Mucosa of rectum (tissue), 2 donors: ENCODE results near the gene TSKU.

ENCODE experiments used
- H3K27ac ChIP-seq, 2 donors: one replicate each; pipeline ENCODE4 v1.7.0; 2013; ENCODE audit warnings: inconsistent platforms in 2 of 2, low read depth in 2 of 2, low read length in 2 of 2
- H3K27me3 ChIP-seq, 2 donors: one replicate each; pipeline ENCODE4 v1.7.0; 2013; ENCODE audit warnings: low read length in 2 of 2; ENCODE audit not compliant: control insufficient read depth in 2 of 2, insufficient read depth in 2 of 2
- H3K36me3 ChIP-seq, 2 donors: one replicate each; pipeline ENCODE4 v1.7.0; 2013; ENCODE audit warnings: low read length in 2 of 2; ENCODE audit not compliant: control insufficient read depth in 2 of 2, insufficient read depth in 2 of 2
- H3K4me1 ChIP-seq, 2 donors: one replicate each; pipeline ENCODE4 v1.7.0; 2013; ENCODE audit warnings: low read length in 2 of 2, mild to moderate bottlenecking in 1 of 2; ENCODE audit not compliant: control insufficient read depth in 2 of 2, insufficient read depth in 2 of 2
- H3K4me3 ChIP-seq, 2 donors: one replicate each; pipeline ENCODE4 v1.7.0; 2013; ENCODE audit warnings: low read length in 2 of 2
- H3K9ac ChIP-seq, 2 donors: one replicate each; pipeline ENCODE4 v1.7.0; 2013; ENCODE audit warnings: low read length in 2 of 2, low read depth in 1 of 2, mild to moderate bottlenecking in 1 of 2
- H3K9me3 ChIP-seq, 2 donors: one replicate each; pipeline ENCODE4 v1.7.0; 2013; ENCODE audit warnings: low read length in 2 of 2; ENCODE audit not compliant: control insufficient read depth in 2 of 2
- donor health status: healthy.
- donor health status: Normal muscosa, but diverticular disease.

The TSKU gene

DNA sequence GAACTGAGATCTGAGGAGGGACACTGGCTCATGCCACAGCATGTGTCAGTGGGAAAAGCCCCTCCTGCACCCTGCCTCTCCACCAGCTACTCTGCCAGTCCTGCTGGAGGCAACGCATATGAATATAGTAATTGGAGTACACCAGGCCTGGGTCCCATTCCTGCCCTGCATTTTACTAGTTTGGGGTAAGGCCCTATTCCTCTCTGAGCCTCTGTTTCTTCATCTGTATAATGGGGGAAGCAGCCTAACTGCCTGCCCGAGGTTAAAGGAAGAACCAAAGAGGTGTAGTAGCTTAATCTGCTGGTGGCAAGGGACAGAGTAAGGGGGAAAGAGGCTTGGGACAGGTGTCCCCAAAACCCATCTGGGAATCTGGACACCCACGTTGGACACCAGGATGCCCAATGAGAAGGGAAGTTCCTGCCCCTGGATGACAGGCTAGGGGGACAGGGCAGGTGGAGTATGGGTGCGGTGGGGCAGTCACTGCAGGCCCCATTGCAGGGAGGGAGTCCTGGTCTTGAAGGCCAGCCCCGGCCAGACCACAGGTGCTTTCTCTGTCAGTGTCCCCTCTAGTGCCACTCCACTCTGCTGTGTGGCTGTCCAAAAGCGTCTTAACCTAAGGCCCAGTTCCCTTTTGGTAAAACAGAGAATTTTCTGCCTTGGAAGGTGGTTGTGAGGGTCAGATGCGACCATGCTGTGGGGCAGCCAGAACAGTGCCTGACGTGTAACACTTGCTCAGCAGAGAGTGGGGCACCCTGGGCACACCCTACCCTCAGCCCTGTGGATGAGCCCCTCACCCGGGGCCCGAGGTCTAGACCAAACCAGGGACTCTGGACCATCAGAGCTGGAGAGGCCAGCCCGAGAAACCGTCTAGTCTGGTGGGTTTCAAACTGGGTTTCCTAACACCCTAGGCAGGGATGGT lies 11.5 kb downstream of the TSKU start:
- Histone ChIP-seq H3K4me1 (peaks cover 25 to 35% of the 10 kb centered on the region in 2 donors), H3K27ac (no peak overlapping the region), H3K9me3 (no peaks in the 10 kb centered on the region), H3K27me3 (no peaks in the 10 kb centered on the region), H3K36me3 (peaks cover 12 to 15% of the 10 kb centered on the region in 2 donors), H3K4me3 (no peak overlapping the region), H3K9ac (no peak overlapping the region)

DNA sequence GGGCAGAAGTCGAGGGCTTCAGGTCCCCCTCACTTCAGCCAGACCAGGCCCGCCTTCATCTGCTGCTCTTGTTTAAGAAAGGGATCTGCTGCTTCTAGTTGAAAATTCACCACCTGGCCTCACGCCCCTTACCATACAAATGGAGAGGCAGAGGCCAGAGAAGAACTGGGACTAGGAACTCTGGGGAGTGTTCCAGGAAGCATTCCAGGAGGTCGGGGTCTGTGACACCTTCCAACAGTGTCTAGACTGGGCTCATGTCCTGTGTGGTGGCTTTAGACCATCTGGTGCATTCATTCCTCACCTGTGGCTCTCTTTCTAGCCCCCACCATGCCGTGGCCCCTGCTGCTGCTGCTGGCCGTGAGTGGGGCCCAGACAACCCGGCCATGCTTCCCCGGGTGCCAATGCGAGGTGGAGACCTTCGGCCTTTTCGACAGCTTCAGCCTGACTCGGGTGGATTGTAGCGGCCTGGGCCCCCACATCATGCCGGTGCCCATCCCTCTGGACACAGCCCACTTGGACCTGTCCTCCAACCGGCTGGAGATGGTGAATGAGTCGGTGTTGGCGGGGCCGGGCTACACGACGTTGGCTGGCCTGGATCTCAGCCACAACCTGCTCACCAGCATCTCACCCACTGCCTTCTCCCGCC lies 12.3 kb downstream of the TSKU start:
- peaks cover 26 to 32% of the 10 kb centered on the region in 2 donors for H3K4me1 ChIP-seq
- no peak overlapping the region for H3K4me3 ChIP-seq
- peaks cover 12 to 15% of the 10 kb centered on the region in 2 donors for H3K36me3 ChIP-seq
- H3K27me3 ChIP-seq, result no peaks in the 10 kb centered on the region
- H3K9ac ChIP-seq, result no peak overlapping the region
- H3K27ac ChIP-seq, result no peak overlapping the region
- H3K9me3 ChIP-seq, result no peaks in the 10 kb centered on the region

DNA sequence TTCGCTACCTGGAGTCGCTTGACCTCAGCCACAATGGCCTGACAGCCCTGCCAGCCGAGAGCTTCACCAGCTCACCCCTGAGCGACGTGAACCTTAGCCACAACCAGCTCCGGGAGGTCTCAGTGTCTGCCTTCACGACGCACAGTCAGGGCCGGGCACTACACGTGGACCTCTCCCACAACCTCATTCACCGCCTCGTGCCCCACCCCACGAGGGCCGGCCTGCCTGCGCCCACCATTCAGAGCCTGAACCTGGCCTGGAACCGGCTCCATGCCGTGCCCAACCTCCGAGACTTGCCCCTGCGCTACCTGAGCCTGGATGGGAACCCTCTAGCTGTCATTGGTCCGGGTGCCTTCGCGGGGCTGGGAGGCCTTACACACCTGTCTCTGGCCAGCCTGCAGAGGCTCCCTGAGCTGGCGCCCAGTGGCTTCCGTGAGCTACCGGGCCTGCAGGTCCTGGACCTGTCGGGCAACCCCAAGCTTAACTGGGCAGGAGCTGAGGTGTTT lies 12.8 kb downstream of the TSKU start:
- H3K9me3 ChIP-seq, result no peaks in the 10 kb centered on the region
- peaks cover 28 to 32% of the 10 kb centered on the region in 2 donors for H3K4me1 ChIP-seq
- H3K27me3 ChIP-seq, result no peaks in the 10 kb centered on the region
- peak overlapping the region in 1 of 2 donors; percentile 1 for H3K27ac ChIP-seq
- no peak overlapping the region for H3K9ac ChIP-seq
- H3K4me3 ChIP-seq, result no peak overlapping the region
- H3K36me3 ChIP-seq, result peaks cover 12 to 15% of the 10 kb centered on the region in 2 donors

DNA sequence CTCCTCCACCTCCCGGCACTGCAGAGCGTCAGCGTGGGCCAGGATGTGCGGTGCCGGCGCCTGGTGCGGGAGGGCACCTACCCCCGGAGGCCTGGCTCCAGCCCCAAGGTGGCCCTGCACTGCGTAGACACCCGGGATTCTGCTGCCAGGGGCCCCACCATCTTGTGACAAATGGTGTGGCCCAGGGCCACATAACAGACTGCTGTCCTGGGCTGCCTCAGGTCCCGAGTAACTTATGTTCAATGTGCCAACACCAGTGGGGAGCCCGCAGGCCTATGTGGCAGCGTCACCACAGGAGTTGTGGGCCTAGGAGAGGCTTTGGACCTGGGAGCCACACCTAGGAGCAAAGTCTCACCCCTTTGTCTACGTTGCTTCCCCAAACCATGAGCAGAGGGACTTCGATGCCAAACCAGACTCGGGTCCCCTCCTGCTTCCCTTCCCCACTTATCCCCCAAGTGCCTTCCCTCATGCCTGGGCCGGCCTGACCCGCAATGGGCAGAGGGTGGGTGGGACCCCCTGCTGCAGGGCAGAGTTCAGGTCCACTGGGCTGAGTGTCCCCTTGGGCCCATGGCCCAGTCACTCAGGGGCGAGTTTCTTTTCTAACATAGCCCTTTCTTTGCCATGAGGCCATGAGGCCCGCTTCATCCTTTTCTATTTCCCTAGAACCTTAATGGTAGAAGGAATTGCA lies 13.5 kb downstream of the TSKU start:
- peak overlapping the region; percentile 1 to 18 for H3K27ac ChIP-seq
- H3K4me3 ChIP-seq, result no peak overlapping the region
- no peak overlapping the region for H3K9ac ChIP-seq
- H3K4me1 ChIP-seq, result peaks cover 28 to 32% of the 10 kb centered on the region in 2 donors
- no peaks in the 10 kb centered on the region for H3K9me3 ChIP-seq
- no peaks in the 10 kb centered on the region for H3K27me3 ChIP-seq
- peaks cover 12 to 15% of the 10 kb centered on the region in 2 donors for H3K36me3 ChIP-seq

DNA sequence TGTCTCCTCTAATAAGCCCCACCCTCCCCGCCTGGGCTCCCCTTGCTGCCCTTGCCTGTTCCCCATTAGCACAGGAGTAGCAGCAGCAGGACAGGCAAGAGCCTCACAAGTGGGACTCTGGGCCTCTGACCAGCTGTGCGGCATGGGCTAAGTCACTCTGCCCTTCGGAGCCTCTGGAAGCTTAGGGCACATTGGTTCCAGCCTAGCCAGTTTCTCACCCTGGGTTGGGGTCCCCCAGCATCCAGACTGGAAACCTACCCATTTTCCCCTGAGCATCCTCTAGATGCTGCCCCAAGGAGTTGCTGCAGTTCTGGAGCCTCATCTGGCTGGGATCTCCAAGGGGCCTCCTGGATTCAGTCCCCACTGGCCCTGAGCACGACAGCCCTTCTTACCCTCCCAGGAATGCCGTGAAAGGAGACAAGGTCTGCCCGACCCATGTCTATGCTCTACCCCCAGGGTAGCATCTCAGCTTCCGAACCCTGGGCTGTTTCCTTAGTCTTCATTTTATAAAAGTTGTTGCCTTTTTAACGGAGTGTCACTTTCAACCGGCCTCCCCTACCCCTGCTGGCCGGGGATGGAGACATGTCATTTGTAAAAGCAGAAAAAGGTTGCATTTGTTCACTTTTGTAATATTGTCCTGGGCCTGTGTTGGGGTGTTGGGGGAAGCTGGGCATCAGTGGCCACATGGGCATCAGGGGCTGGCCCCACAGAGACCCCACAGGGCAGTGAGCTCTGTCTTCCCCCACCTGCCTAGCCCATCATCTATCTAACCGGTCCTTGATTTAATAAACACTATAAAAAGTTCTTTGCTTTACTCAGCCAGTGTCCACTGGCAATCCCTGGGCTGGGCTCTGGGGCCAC lies 14.4 kb downstream of the TSKU start:
- Histone ChIP-seq H3K27ac (peak overlapping the region in 1 of 2 donors; percentile 32), H3K27me3 (no peaks in the 10 kb centered on the region)

DNA sequence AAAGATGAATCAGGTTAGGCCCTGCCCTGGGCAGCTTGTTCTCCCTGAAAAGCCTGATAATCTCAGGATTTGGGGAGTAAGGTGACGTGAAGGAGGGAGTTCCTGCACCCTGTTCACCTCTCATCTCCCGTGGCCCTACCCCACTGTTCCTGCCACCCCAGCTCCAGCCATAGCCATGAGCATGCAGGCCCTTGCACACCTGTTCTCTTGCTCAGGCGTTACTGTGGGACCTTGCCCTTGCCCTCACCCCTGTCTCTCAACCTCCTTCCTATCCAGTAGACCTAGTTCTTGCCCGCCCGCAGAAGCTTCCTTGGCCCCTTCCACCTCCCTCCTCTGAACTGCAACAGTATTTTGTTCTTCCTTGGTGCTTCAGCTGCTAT lies 15.0 kb downstream of the TSKU start:
- peaks cover 0 to 2% of the 10 kb centered on the region in 2 donors for H3K27me3 ChIP-seq
- peaks cover 12 to 15% of the 10 kb centered on the region in 2 donors for H3K36me3 ChIP-seq
- H3K4me1 ChIP-seq, result peaks cover 30 to 31% of the 10 kb centered on the region in 2 donors
- H3K9me3 ChIP-seq, result no peaks in the 10 kb centered on the region
- H3K9ac ChIP-seq, result no peak overlapping the region
- H3K4me3 ChIP-seq, result no peak overlapping the region
- H3K27ac ChIP-seq, result peak overlapping the region in 1 of 2 donors; percentile 32

More for the DNA sequence above, 14.4 kb downstream of the TSKU start:
- Histone ChIP-seq H3K4me3 (no peak overlapping the region), H3K9ac (no peak overlapping the region), H3K36me3 (peaks cover 12 to 15% of the 10 kb centered on the region in 2 donors), H3K4me1 (peaks cover 28 to 34% of the 10 kb centered on the region in 2 donors), H3K9me3 (no peaks in the 10 kb centered on the region)

DNA sequence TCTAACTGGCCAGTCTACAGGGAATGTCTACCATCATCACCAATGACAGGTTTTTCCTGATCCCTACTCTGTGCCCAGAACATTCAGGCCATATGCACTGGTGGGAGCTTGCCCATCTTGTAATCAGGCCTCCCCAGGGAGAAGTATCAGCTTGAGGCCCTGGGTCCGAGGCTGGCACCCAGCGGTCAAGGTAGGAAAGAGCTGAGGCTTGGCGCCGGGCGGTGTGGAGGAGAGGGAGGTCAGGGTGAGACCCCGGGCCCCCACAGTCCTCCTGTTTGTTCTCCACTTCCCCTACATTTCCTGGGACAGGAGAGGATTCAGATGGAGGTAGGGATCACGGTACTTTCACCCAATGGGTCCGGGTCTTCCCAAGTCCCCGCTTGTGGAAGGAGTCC lies 15.5 kb downstream of the TSKU start:
- Histone ChIP-seq H3K4me3 (peak overlapping the region; percentile 38 to 59), H3K9ac (peak overlapping the region; percentile 24 to 34), H3K4me1 (peaks cover 28 to 29% of the 10 kb centered on the region in 2 donors), H3K27ac (peak overlapping the region; percentile 11 to 32), H3K36me3 (peaks cover 12 to 15% of the 10 kb centered on the region in 2 donors), H3K27me3 (peaks cover 0 to 2% of the 10 kb centered on the region in 2 donors), H3K9me3 (no peaks in the 10 kb centered on the region)

DNA sequence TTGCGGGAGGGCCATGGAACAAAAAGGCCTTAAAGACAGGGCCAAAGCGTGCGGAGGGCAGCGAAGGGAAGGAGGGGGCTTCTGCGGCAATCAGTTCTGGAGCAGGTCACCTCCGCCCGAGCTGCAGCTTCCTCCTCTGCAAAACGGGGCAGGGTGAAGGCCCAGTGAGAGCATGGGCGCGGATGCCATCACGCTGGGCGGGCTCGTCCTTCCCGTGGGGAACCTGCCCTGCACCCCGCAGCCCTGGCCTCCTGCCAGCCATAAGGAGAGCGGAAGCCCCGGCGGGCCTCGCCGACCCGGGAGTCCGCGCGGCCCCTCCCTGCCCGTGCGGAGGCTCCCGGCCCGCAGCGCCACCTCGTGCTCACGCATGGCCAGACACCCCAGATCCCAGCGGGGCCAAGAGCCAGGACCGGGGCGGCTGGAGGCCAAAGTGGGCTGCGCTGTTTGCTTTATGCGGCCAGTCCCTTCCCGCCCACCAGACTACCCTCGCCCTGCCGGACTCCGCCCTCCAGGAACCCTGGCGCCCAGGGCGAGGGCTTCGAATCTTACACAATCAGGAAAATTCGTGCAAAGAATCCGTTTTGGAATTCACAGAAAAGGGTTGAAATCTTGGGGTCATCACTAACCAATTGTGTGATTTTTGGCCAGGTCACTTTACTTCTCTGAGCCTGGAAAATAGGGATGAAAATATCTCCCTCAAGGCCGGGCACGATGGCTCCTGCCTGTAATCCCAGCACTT lies 16.1 kb downstream of the TSKU start:
- Histone ChIP-seq H3K9me3 (no peaks in the 10 kb centered on the region), H3K4me1 (peaks cover 28 to 29% of the 10 kb centered on the region in 2 donors), H3K27me3 (peaks cover 0 to 2% of the 10 kb centered on the region in 2 donors), H3K4me3 (peak overlapping the region; percentile 38 to 59), H3K36me3 (peaks cover 12 to 15% of the 10 kb centered on the region in 2 donors), H3K9ac (peak overlapping the region; percentile 34 to 41), H3K27ac (peak overlapping the region; percentile 11 to 32)
